Esophagus squamous epithelium (tissue), 5 donors: ENCODE results near the gene OR10A3. TPM values are rescaled to one million over a fixed set of nuclear protein-coding genes. Genes with fewer than 3 reads are reported as not detected.

Experiments
- DNase-seq: peaks from one replicate; lab custom pipeline; 2025; lab: John Stamatoyannopoulos, UW
- H3K27ac ChIP-seq, 4 donors: fragments of 200-600 bp; sonication (generic); one replicate each; pipeline ENCODE4 v1.5.1; 2016 to 2019; ENCODE audit warnings: mild to moderate bottlenecking in 1 of 4
- H3K27me3 ChIP-seq, 4 donors: fragments of 200-600 bp; sonication (generic); 1 replicate in 3 of 4; 2 replicates in 1 of 4; pipeline versions ENCODE4 v1.5.1 to v1.6.0; 2017 to 2021; ENCODE audit warnings: antibody characterized with exemption in 1 of 4
- H3K36me3 ChIP-seq, 3 donors: fragments of 200-600 bp; sonication (generic); one replicate each; pipeline ENCODE4 v1.5.1; 2016 to 2019
- H3K4me1 ChIP-seq, 3 donors: fragments of 200-600 bp; sonication (generic); one replicate each; pipeline ENCODE4 v1.5.1; 2017 to 2019
- H3K4me3 ChIP-seq, 4 donors: fragments of 200-600 bp; sonication (generic); 1 replicate in 3 of 4; 2 replicates in 1 of 4; pipeline ENCODE4 v1.5.1; 2016 to 2019; ENCODE audit warnings: mild to moderate bottlenecking in 2 of 4, moderate library complexity in 1 of 4
- H3K9me3 ChIP-seq, 3 donors: fragments of 200-600 bp; sonication (generic); one replicate each; pipeline ENCODE4 v1.5.1; 2016 to 2019
- POLR2A ChIP-seq, 4 donors: fragments of 450-650 bp; IDR thresholded peaks; one replicate each; pipeline ENCODE4 v1.6.1; 2017; ENCODE audit warnings: antibody characterized with exemption in 4 of 4, mild to moderate bottlenecking in 4 of 4, moderate library complexity in 3 of 4
- WGBS, 2 donors: methylation state at CpG; one replicate each; pipeline ENCODE4 v1.1.5; 2018; 5-methylcytosine and 5-hydroxymethylcytosine counted together
- intact Hi-C: fragments of 100-400 bp; cut with DNase I; formaldehyde crosslinking; loops from one replicate; pipeline ENCODE4 v1.15.0; 2022
- total RNA-seq, 4 donors: library from RNA; depleted of rRNA; stranded (reverse); fragments of >200 nt; gene quantifications; one replicate each; pipeline ENCODE4 v1.1.0, GENCODE V29; 2016
- TF ChIP-seq, protein P1 (sequence below), 6 experiments: fragments of 450-650 bp in 4 of 6; fragments of 200-600 bp in 2 of 6; sonication (generic) in 2 of 6; IDR thresholded peaks; one replicate each; pipeline ENCODE4 v1.5.1; 2016 to 2019; ENCODE audit warnings: antibody characterized with exemption in 6 of 6, mild to moderate bottlenecking in 4 of 6, moderate library complexity in 4 of 6
- donor health status: DM: yes; HTN: yes; CAD: no.

OR10A3 gene
- total RNA-seq, 4 donors from 2014 or later: not detected

DNA sequence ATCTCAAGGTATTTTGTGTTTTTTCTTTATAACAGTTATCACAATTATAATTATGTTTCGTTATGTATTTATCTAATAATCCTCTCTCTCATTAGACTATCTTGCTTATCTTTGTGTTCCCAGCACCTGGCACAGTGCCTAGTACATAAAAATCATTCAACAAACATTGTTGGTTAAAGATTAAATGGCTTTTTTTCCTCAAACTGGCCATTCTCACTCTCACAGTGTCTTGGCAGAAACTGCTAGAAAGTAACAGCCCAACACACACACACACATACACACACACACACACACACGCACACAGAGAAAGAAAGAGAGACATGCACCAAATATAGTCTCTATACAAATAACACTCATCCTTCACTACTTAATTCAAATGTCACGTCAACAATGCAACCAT lies 47.3 kb downstream of the OR10A3 start:
- Histone ChIP-seq H3K9me3 (no peaks in the 10 kb centered on the region), H3K27ac (no peak overlapping the region), H3K27me3 (no peaks in the 10 kb centered on the region), H3K4me1 (no peaks in the 10 kb centered on the region), H3K36me3 (no peaks in the 10 kb centered on the region), H3K4me3 (no peak overlapping the region)
- DNase-seq: no peak
- TF ChIP-seq POLR2A (IDR thresholded peaks at IDR 0.05): no peak
- TF ChIP-seq, protein P1, sequence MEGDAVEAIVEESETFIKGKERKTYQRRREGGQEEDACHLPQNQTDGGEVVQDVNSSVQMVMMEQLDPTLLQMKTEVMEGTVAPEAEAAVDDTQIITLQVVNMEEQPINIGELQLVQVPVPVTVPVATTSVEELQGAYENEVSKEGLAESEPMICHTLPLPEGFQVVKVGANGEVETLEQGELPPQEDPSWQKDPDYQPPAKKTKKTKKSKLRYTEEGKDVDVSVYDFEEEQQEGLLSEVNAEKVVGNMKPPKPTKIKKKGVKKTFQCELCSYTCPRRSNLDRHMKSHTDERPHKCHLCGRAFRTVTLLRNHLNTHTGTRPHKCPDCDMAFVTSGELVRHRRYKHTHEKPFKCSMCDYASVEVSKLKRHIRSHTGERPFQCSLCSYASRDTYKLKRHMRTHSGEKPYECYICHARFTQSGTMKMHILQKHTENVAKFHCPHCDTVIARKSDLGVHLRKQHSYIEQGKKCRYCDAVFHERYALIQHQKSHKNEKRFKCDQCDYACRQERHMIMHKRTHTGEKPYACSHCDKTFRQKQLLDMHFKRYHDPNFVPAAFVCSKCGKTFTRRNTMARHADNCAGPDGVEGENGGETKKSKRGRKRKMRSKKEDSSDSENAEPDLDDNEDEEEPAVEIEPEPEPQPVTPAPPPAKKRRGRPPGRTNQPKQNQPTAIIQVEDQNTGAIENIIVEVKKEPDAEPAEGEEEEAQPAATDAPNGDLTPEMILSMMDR (IDR thresholded peaks at IDR 0.05): no peak
- intact Hi-C loops: loop anchor here (5.0 kb wide), 1 partner anchor 88 kb away; no protein-coding TSS in a partner anchor
- 56 to 68% methylated on average over 3 of the region's 3 CpGs for WGBS, 2 donors

DNA sequence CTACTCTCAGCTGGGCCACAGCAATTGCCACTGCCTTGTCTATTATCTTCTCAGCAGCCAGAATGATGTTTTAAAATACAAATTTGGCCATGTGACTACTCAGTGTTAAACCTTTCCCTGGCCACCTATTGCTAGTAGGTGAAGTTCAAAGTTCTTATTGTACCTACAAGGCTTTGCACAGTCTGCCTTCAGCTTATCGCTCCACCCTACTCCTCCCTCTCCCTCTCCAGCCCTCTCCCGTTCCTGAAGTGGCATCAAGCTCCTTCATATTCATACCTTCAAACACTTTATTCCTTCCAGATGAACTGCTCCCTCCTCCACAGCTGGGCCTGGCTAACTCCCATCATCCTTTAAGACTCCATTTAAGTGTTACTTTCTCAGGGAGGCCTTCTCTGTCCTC lies 47.7 kb downstream of the OR10A3 start:
- Histone ChIP-seq H3K4me3 (no peak overlapping the region), H3K27ac (no peak overlapping the region), H3K27me3 (no peaks in the 10 kb centered on the region), H3K4me1 (no peaks in the 10 kb centered on the region), H3K9me3 (no peaks in the 10 kb centered on the region), H3K36me3 (no peaks in the 10 kb centered on the region)
- intact Hi-C loops: loop anchor here (5.0 kb wide), 1 partner anchor 89 kb away; no protein-coding TSS in a partner anchor
- WGBS, 2 donors: 77 to 88% methylated on average over 2 of the region's 2 CpGs
- DNase-seq: no peak
- no peak for TF ChIP-seq POLR2A (IDR thresholded peaks at IDR 0.05)
- TF ChIP-seq, protein P1 (IDR thresholded peaks at IDR 0.05): no peak

DNA sequence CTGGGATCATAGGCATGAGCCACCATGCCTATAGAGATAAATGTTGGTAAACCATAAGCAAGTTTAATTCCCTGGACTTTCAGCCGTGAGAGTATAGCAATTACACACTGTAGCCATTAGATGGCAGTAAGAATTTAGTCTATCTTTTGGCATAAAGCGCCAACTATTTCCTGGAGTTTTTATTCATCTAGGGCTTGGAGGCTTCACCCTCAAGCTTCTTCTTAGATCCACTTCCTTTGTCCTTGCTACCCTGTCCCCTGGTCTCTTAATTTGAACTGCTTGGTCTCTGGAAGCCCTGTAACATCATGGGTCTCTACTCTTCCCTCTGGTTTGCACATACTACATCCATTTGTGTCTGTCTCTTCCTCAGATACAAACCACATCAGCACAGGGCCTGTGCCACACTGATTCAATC lies 48.7 kb downstream of the OR10A3 start:
- Histone ChIP-seq H3K4me3 (no peak overlapping the region), H3K9me3 (no peaks in the 10 kb centered on the region), H3K36me3 (no peaks in the 10 kb centered on the region), H3K27ac (no peak overlapping the region), H3K27me3 (no peaks in the 10 kb centered on the region), H3K4me1 (no peaks in the 10 kb centered on the region)
- intact Hi-C loops: loop anchor here (5.0 kb wide), 1 partner anchor 89 kb away; no protein-coding TSS in a partner anchor
- 6% methylated on average over 2 of the region's 2 CpGs for WGBS, 2 donors
- no peak for DNase-seq
- TF ChIP-seq POLR2A (IDR thresholded peaks at IDR 0.05): no peak
- TF ChIP-seq, protein P1 (IDR thresholded peaks at IDR 0.05): peak in 5 of 6 experiments; percentile 53 to 79 (median 64)

DNA sequence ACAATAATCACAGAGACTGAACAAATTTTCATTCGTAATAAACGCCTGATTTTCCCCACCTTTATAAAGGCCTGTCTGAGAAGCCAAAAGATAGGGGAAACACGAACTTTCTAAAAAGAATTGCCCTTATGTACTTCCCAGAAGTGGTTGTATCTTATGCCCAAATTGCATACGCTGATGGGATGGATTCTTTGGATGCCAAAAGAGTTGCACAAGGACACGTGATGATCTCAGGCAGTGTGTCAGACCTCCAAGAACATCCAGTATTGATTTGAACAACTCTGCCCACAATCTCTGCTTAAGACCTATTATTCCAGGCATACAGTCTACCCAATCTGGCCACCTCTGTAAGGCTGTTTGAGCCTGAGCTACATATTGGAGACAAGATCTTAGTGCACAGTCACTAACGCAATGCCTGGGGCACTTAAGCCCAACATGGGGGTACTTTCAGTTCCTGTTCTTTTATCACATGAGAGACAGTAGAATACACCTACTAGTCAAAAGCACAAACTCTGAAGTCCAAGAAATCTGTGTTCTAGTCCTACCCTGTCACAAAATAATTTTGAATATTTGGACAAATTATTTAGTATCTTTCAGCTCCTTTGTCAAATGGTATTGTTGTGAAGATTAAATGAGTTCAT lies 49.3 kb downstream of the OR10A3 start:
- Histone ChIP-seq H3K9me3 (no peaks in the 10 kb centered on the region), H3K4me3 (no peak overlapping the region), H3K27ac (no peak overlapping the region), H3K36me3 (no peaks in the 10 kb centered on the region), H3K27me3 (no peaks in the 10 kb centered on the region), H3K4me1 (no peaks in the 10 kb centered on the region)
- 52 to 54% methylated on average over 6 of the region's 6 CpGs for WGBS, 2 donors
- DNase-seq: no peak
- intact Hi-C loops: loop anchor here (5.0 kb wide), 1 partner anchor 90 kb away; no protein-coding TSS in a partner anchor
- no peak for TF ChIP-seq POLR2A (IDR thresholded peaks at IDR 0.05)
- TF ChIP-seq, protein P1 (IDR thresholded peaks at IDR 0.05): no peak

DNA sequence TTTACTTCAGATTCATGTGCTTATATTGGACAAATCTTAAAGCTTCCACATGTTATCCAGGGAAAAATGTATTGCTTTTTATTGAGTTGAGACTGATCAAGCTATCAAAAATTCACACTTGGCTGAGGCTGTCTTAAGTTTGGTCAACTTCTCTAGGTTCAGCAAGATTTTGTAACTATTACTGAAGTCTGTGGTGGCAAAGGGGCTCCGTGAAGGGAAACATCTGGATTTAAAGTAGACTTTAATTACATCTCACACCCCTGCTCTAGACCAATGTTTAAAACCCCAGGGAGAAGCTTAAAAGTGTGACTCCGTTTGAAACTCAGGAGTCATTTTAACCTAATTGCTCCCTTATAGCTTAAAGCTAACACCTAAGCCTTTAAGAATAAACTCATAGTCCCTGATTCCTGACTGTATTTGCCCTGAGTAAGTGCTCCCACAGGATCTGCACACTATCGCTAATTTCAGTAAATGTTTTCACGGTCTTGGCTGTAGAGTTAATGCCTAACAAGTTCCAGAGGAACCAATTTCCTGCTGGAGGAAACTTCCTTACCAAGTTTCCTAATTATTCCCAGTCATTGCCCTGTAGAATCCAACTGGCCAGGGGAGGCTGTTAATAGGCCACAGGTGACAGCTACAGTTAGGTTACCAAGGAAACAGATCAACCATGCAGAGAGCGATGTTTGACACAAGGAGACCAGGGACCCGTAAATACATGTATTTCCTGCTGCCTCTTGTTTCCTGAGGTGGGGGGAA lies 50.9 kb downstream of the OR10A3 start:
- WGBS, 2 donors: 44 to 48% methylated on average over 6 of the region's 6 CpGs
- no peak for TF ChIP-seq POLR2A (IDR thresholded peaks at IDR 0.05)
- TF ChIP-seq, protein P1 (IDR thresholded peaks at IDR 0.05): no peak

More for the DNA sequence above, 50.9 kb downstream of the OR10A3 start:
- Histone ChIP-seq H3K36me3 (no peaks in the 10 kb centered on the region), H3K4me1 (no peaks in the 10 kb centered on the region), H3K27ac (no peak overlapping the region), H3K27me3 (no peaks in the 10 kb centered on the region), H3K9me3 (no peaks in the 10 kb centered on the region), H3K4me3 (no peak overlapping the region)
- intact Hi-C loops: loop anchor here (5.0 kb wide), 1 partner anchor 92 kb away; no protein-coding TSS in a partner anchor
- no peak for DNase-seq
